CD4-positive, CD25-positive, alpha-beta regulatory T cell (primary cell): ENCODE data around the gene FSTL4. TPM values are rescaled to one million over a fixed set of nuclear protein-coding genes. Genes with fewer than 3 reads are reported as not detected.

Experiments
- ATAC-seq, 2 donors: fragments of 150-1000 bp; cut with Tn5 transposase; one replicate each; pipeline ENCODE4 v1.10.0; 2021; ENCODE audit warnings: low read depth in 2 of 2, moderate number of reproducible peaks in 2 of 2, moderate library complexity in 1 of 2
- DNase-seq, 3 donors: peaks; one replicate each; pipeline versions ENCODE4 v3.0.0 to v3.0.0-alpha.2; 2012 to 2022; ENCODE audit warnings: mixed read lengths in 1 of 3
- H3K27ac ChIP-seq: one replicate; pipeline ENCODE4 v1.7.0; 2013; ENCODE audit warnings: mild to moderate bottlenecking, low read length; ENCODE audit not compliant: insufficient read depth, poor library complexity, severe bottlenecking
- H3K27me3 ChIP-seq: one replicate; pipeline ENCODE4 v1.7.0; 2013; ENCODE audit warnings: low read length; ENCODE audit not compliant: control insufficient read depth, insufficient read depth
- H3K36me3 ChIP-seq: one replicate; pipeline ENCODE4 v1.7.0; 2013; ENCODE audit warnings: mild to moderate bottlenecking, low read length, moderate library complexity; ENCODE audit not compliant: control insufficient read depth, insufficient read depth
- H3K4me1 ChIP-seq: 2 replicates; pipeline ENCODE4 v1.7.0; 2013; ENCODE audit warnings: mild to moderate bottlenecking, low read length; ENCODE audit not compliant: insufficient read depth, control insufficient read depth, poor library complexity, severe bottlenecking
- H3K4me3 ChIP-seq: one replicate; pipeline ENCODE4 v1.7.0; 2013; ENCODE audit warnings: low read depth, mild to moderate bottlenecking, low read length, moderate library complexity
- H3K9me3 ChIP-seq, 2 experiments: 1 replicate in 1 of 2; 2 replicates in 1 of 2; pipeline ENCODE4 v1.7.0; 2013; ENCODE audit warnings: low read length in 2 of 2, mild to moderate bottlenecking in 1 of 2, moderate library complexity in 1 of 2; ENCODE audit not compliant: control insufficient read depth in 2 of 2
- H3K27ac Mint-ChIP-seq, 3 donors: one replicate each; pipeline ENCODE4 v1.8.0; 2020 to 2022; ENCODE audit warnings: mild to moderate bottlenecking in 3 of 3, mixed read lengths in 3 of 3, moderate library complexity in 2 of 3
- H3K27me3 Mint-ChIP-seq: one replicate; pipeline ENCODE4 v1.8.0; 2022; ENCODE audit warnings: mild to moderate bottlenecking, mixed read lengths
- H3K36me3 Mint-ChIP-seq: one replicate; pipeline ENCODE4 v1.8.0; 2020; ENCODE audit warnings: mixed read lengths
- H3K4me1 Mint-ChIP-seq, 4 donors: one replicate each; pipeline ENCODE4 v1.8.0; 2020 to 2022; ENCODE audit warnings: mixed read lengths in 4 of 4, mild to moderate bottlenecking in 1 of 4
- H3K4me3 Mint-ChIP-seq, 4 donors: one replicate each; pipeline ENCODE4 v1.8.0; 2020 to 2022; ENCODE audit warnings: mild to moderate bottlenecking in 4 of 4, mixed read lengths in 4 of 4, moderate library complexity in 3 of 4
- H3K9me3 Mint-ChIP-seq, 7 donors: one replicate each; pipeline ENCODE4 v1.8.0; 2020 to 2022; ENCODE audit warnings: mixed read lengths in 7 of 7, mild to moderate bottlenecking in 3 of 7, moderate library complexity in 2 of 7
- polyA plus RNA-seq, 4 donors: library from polyadenylated mRNA; unstranded; fragments of 300-500 nt; fragmentation: Illumina TruSeq; gene quantifications; one replicate each; pipeline ENCODE4 v1.2.3, GENCODE V29; 2021
- total RNA-seq: library from RNA; stranded (reverse); gene quantifications from one replicate; pipeline ENCODE4 v1.2.3, GENCODE V29; 2022

FSTL4 gene
- total and polyA plus RNA-seq, 5 donors from 2014 or later: 0.57 TPM; not detected in 4

- Mint-ChIP-seq H3K27ac (no peak overlapping the region), H3K9me3 (no peaks in the 10 kb centered on the region), H3K4me3 (no peak overlapping the region), H3K4me1 (no peaks in the 10 kb centered on the region), H3K36me3 (no peaks in the 10 kb centered on the region), H3K27me3 (no peaks in the 10 kb centered on the region)
- no peak for DNase-seq
- Histone ChIP-seq H3K4me3 (no peak overlapping the region), H3K36me3 (no peaks in the 10 kb centered on the region), H3K27me3 (no peaks in the 10 kb centered on the region), H3K4me1 (no peaks in the 10 kb centered on the region), H3K9me3 (no peaks in the 10 kb centered on the region), H3K27ac (no peak overlapping the region)
- ATAC-seq: no peak
Observed at GRCh38 chr5:133275631-133276030, 336.7 kb downstream of the FSTL4 start.

- H3K27me3 Mint-ChIP-seq: no peaks in the 10 kb centered on the region
- Histone ChIP-seq H3K4me1 (no peaks in the 10 kb centered on the region), H3K27ac (no peak overlapping the region), H3K4me3 (no peak overlapping the region), H3K36me3 (no peaks in the 10 kb centered on the region), H3K9me3 (no peaks in the 10 kb centered on the region), H3K27me3 (no peaks in the 10 kb centered on the region)
- ATAC-seq (no peak), DNase-seq (no peak)
- no peak overlapping the region for H3K27ac Mint-ChIP-seq
- no peaks in the 10 kb centered on the region for H3K9me3 Mint-ChIP-seq
- no peaks in the 10 kb centered on the region for H3K4me1 Mint-ChIP-seq
- H3K4me3 Mint-ChIP-seq: no peak overlapping the region
- H3K36me3 Mint-ChIP-seq: no peaks in the 10 kb centered on the region
Observed at GRCh38 chr5:133274597-133274935, 337.8 kb downstream of the FSTL4 start.

- Mint-ChIP-seq H3K27me3 (no peaks in the 10 kb centered on the region), H3K4me3 (no peak overlapping the region), H3K4me1 (no peaks in the 10 kb centered on the region), H3K36me3 (no peaks in the 10 kb centered on the region), H3K9me3 (no peaks in the 10 kb centered on the region), H3K27ac (no peak overlapping the region)
- H3K4me3 ChIP-seq: no peak overlapping the region
- DNase-seq (no peak), ATAC-seq (no peak)
- no peak overlapping the region for H3K27ac ChIP-seq
- no peaks in the 10 kb centered on the region for H3K4me1 ChIP-seq
- no peaks in the 10 kb centered on the region for H3K36me3 ChIP-seq
- H3K27me3 ChIP-seq: no peaks in the 10 kb centered on the region
- no peaks in the 10 kb centered on the region for H3K9me3 ChIP-seq
Observed at GRCh38 chr5:133273661-133274596, 338.4 kb downstream of the FSTL4 start.

- H3K9me3 ChIP-seq: no peaks in the 10 kb centered on the region
- no peak overlapping the region for H3K27ac ChIP-seq
- H3K36me3 ChIP-seq: no peaks in the 10 kb centered on the region
- H3K4me1 Mint-ChIP-seq: no peaks in the 10 kb centered on the region
- no peaks in the 10 kb centered on the region for H3K27me3 Mint-ChIP-seq
- no peak overlapping the region for H3K27ac Mint-ChIP-seq
- H3K9me3 Mint-ChIP-seq: no peaks in the 10 kb centered on the region
- no peak for DNase-seq
- no peaks in the 10 kb centered on the region for H3K27me3 ChIP-seq
- H3K4me3 Mint-ChIP-seq: no peak overlapping the region
- no peak overlapping the region for H3K4me3 ChIP-seq
- ATAC-seq: no peak
- no peaks in the 10 kb centered on the region for H3K4me1 ChIP-seq
- H3K36me3 Mint-ChIP-seq: no peaks in the 10 kb centered on the region
Observed at GRCh38 chr5:133272345-133272744, 340.0 kb downstream of the FSTL4 start.

GRCh38 chr5:133271606-133272005 lies 340.7 kb downstream of the FSTL4 start:
- DNase-seq (no peak), ATAC-seq (no peak)
- Mint-ChIP-seq H3K9me3 (no peaks in the 10 kb centered on the region), H3K4me1 (no peaks in the 10 kb centered on the region), H3K4me3 (no peak overlapping the region), H3K27me3 (peaks cover 6% of the 10 kb centered on the region), H3K36me3 (no peaks in the 10 kb centered on the region), H3K27ac (no peak overlapping the region)
- H3K27me3 ChIP-seq: no peaks in the 10 kb centered on the region
- no peak overlapping the region for H3K4me3 ChIP-seq
- no peaks in the 10 kb centered on the region for H3K4me1 ChIP-seq
- H3K36me3 ChIP-seq: no peaks in the 10 kb centered on the region
- no peaks in the 10 kb centered on the region for H3K9me3 ChIP-seq
- no peak overlapping the region for H3K27ac ChIP-seq

DNA sequence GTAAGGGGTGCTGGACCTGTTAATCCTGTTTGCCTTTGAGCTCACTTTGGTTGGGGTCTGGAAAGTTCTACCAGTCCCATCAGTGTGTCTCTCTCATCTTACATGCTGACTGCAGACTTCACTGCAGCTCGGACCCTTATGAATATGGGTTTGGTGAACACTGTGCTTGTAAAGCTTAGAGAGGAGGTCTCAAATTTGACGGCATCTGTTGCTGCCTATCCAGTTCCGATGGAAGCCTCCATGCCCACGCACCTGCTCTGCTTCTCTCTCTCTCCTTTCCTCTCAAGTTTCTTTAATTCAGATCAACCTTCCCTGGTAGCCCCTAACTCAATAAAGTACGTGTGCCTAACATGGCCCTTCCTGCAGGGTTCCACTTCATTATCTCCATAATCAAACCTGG lies 342.6 kb downstream of the FSTL4 start:
- H3K36me3 ChIP-seq: no peaks in the 10 kb centered on the region
- no peaks in the 10 kb centered on the region for H3K4me1 Mint-ChIP-seq
- H3K4me3 ChIP-seq: no peak overlapping the region
- no peaks in the 10 kb centered on the region for H3K36me3 Mint-ChIP-seq
- no peak for ATAC-seq
- no peak overlapping the region for H3K4me3 Mint-ChIP-seq
- no peaks in the 10 kb centered on the region for H3K4me1 ChIP-seq
- no peaks in the 10 kb centered on the region for H3K9me3 Mint-ChIP-seq
- no peak overlapping the region for H3K27ac Mint-ChIP-seq
- peaks cover 6% of the 10 kb centered on the region for H3K27me3 Mint-ChIP-seq
- no peak for DNase-seq
- no peak overlapping the region for H3K27ac ChIP-seq
- H3K9me3 ChIP-seq: no peaks in the 10 kb centered on the region
- H3K27me3 ChIP-seq: no peaks in the 10 kb centered on the region

DNA sequence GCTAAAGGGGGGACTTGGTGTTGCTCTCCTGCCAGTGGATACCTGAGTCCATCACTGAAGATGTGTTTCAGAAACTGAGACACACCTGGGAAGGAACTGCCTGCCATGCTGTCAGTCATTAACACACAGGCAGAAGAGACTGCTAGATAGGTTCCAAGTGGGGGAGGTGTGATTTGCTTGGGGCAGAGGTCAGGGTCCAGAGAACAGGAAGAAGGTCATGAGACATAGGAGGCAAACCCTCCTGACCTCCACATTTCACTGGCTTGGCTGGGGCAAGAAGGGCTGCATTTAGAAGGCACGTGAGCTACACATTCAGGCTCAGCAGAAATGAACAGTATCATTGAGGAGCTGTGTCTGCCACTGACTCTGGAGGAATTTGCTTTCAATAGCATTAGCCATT lies 344.7 kb downstream of the FSTL4 start:
- Mint-ChIP-seq H3K27ac (no peak overlapping the region), H3K27me3 (peaks cover 6% of the 10 kb centered on the region), H3K36me3 (no peaks in the 10 kb centered on the region), H3K4me3 (no peak overlapping the region), H3K9me3 (no peaks in the 10 kb centered on the region), H3K4me1 (no peaks in the 10 kb centered on the region)
- no peak overlapping the region for H3K4me3 ChIP-seq
- no peak for ATAC-seq
- H3K27me3 ChIP-seq: no peaks in the 10 kb centered on the region
- no peaks in the 10 kb centered on the region for H3K4me1 ChIP-seq
- H3K9me3 ChIP-seq: no peaks in the 10 kb centered on the region
- no peaks in the 10 kb centered on the region for H3K36me3 ChIP-seq
- DNase-seq: no peak
- H3K27ac ChIP-seq: no peak overlapping the region

DNA sequence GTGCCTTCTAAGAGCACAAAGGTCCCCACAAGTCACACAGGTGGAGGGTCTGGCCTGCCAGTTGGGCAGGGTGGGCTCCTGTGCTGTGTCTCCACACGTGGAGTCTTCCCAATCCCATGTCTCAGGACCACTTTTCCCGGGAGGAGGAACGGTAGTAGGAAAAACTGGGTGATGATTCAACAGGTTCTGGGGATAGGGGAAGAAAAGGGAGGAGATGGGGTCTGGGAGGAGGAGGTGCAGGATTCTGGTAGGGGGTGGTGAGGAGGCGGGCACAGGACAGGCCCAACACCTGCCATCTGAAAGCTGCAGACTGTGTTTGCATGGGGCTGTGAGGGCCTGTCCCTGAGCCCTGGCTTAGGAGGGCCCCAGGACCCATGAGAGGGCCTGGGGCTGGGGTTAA lies 345.4 kb downstream of the FSTL4 start:
- no peaks in the 10 kb centered on the region for H3K4me1 Mint-ChIP-seq
- no peak for DNase-seq
- H3K4me3 Mint-ChIP-seq: no peak overlapping the region
- no peak for ATAC-seq
- no peaks in the 10 kb centered on the region for H3K9me3 Mint-ChIP-seq
- H3K36me3 ChIP-seq: no peaks in the 10 kb centered on the region
- no peaks in the 10 kb centered on the region for H3K27me3 ChIP-seq
- H3K27ac Mint-ChIP-seq: no peak overlapping the region
- H3K4me3 ChIP-seq: no peak overlapping the region
- H3K4me1 ChIP-seq: no peaks in the 10 kb centered on the region
- H3K27me3 Mint-ChIP-seq: peaks cover 6% of the 10 kb centered on the region
- no peak overlapping the region for H3K27ac ChIP-seq
- no peaks in the 10 kb centered on the region for H3K36me3 Mint-ChIP-seq
- no peaks in the 10 kb centered on the region for H3K9me3 ChIP-seq
